Parathyroid adenoma (tissue), 2 donors: Measurements from ENCODE around the gene F13B.

Source experiments
- H2AFZ ChIP-seq: fragments of 300-600 bp; sonication (generic); one replicate; pipeline ENCODE4 v1.7.0; 2017; ENCODE audit warnings: antibody characterized with exemption, mild to moderate bottlenecking
- H3K27ac ChIP-seq: fragments of 300-600 bp; sonication (generic); one replicate; pipeline ENCODE4 v1.7.0; 2017
- H3K27me3 ChIP-seq: fragments of 300-600 bp; sonication (generic); one replicate; pipeline ENCODE4 v1.7.0; 2017; ENCODE audit warnings: low read length; ENCODE audit not compliant: control insufficient read depth, insufficient read depth
- H3K36me3 ChIP-seq: fragments of 300-600 bp; sonication (generic); one replicate; pipeline ENCODE4 v1.7.0; 2017; ENCODE audit warnings: low read length; ENCODE audit not compliant: control insufficient read depth, insufficient read depth
- H3K4me1 ChIP-seq: fragments of 300-600 bp; sonication (generic); one replicate; pipeline ENCODE4 v1.7.0; 2017; ENCODE audit warnings: control low read depth
- H3K4me2 ChIP-seq: fragments of 300-600 bp; sonication (generic); one replicate; pipeline ENCODE4 v1.7.0; 2017; ENCODE audit warnings: low read length
- H3K4me3 ChIP-seq: fragments of 300-600 bp; sonication (generic); one replicate; pipeline ENCODE4 v1.7.0; 2017; ENCODE audit warnings: low read depth, low read length
- H3K79me2 ChIP-seq: fragments of 300-600 bp; sonication (generic); one replicate; pipeline ENCODE4 v1.7.0; 2017; ENCODE audit warnings: control low read depth
- H3K9ac ChIP-seq: fragments of 300-600 bp; sonication (generic); one replicate; pipeline ENCODE4 v1.7.0; 2017; ENCODE audit warnings: mild to moderate bottlenecking
- H3K9me3 ChIP-seq: fragments of 300-600 bp; sonication (generic); one replicate; pipeline ENCODE4 v1.7.0; 2017; ENCODE audit warnings: low read length; ENCODE audit not compliant: control insufficient read depth
- TF ChIP-seq, protein P1 (sequence below): fragments of 300-600 bp; sonication (generic); IDR thresholded peaks from one replicate; pipeline ENCODE4 v1.7.0; 2017; ENCODE audit warnings: antibody characterized with exemption, mild to moderate bottlenecking
- donor health status: primary hyperparathyroidism.

Gene F13B

GRCh38 chr1:197093226-197093885, 26.3 kb upstream of the F13B start:
- no peak overlapping the region for H3K27ac ChIP-seq
- no peaks in the 10 kb centered on the region for H3K9me3 ChIP-seq
- H3K4me2 ChIP-seq = no peak overlapping the region
- no peak overlapping the region for H3K9ac ChIP-seq
- TF ChIP-seq, protein P1, sequence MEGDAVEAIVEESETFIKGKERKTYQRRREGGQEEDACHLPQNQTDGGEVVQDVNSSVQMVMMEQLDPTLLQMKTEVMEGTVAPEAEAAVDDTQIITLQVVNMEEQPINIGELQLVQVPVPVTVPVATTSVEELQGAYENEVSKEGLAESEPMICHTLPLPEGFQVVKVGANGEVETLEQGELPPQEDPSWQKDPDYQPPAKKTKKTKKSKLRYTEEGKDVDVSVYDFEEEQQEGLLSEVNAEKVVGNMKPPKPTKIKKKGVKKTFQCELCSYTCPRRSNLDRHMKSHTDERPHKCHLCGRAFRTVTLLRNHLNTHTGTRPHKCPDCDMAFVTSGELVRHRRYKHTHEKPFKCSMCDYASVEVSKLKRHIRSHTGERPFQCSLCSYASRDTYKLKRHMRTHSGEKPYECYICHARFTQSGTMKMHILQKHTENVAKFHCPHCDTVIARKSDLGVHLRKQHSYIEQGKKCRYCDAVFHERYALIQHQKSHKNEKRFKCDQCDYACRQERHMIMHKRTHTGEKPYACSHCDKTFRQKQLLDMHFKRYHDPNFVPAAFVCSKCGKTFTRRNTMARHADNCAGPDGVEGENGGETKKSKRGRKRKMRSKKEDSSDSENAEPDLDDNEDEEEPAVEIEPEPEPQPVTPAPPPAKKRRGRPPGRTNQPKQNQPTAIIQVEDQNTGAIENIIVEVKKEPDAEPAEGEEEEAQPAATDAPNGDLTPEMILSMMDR = no peak
- no peak overlapping the region for H2AFZ ChIP-seq
- H3K79me2 ChIP-seq = no peaks in the 10 kb centered on the region
- no peaks in the 10 kb centered on the region for H3K4me1 ChIP-seq
- H3K4me3 ChIP-seq = no peak overlapping the region
- H3K36me3 ChIP-seq = no peaks in the 10 kb centered on the region
- no peaks in the 10 kb centered on the region for H3K27me3 ChIP-seq

GRCh38 chr1:197092491-197093023, 25.5 kb upstream of the F13B start:
- H2AFZ ChIP-seq = no peak overlapping the region

DNA sequence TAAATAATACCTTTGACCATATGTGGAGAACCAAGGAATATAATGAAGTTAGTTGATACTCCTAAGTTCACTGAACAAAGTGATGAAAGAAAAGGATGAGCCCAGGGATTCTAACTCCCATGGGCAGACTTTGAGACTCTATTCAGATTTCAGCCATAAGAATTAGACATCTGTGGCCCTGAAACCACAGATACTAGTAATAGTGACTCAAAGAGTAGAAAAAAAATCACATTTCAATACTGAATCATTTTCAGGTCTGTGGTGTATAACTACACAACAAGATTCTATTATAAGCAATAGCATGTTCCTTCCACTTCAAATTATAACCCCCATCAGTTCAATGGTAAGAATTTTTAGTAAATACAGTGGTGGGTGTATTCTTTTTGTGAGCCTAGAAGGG, 16.4 kb upstream of the F13B start:
- Histone ChIP-seq H3K27me3 (no peaks in the 10 kb centered on the region), H3K4me2 (no peak overlapping the region), H2AFZ (no peak overlapping the region), H3K79me2 (no peaks in the 10 kb centered on the region), H3K4me3 (no peak overlapping the region), H3K9me3 (no peaks in the 10 kb centered on the region), H3K9ac (no peak overlapping the region), H3K4me1 (no peaks in the 10 kb centered on the region), H3K36me3 (no peaks in the 10 kb centered on the region), H3K27ac (no peak overlapping the region)
- TF ChIP-seq, protein P1 = no peak

More at GRCh38 chr1:197092491-197093023, 25.5 kb upstream of the F13B start:
- H3K4me3 ChIP-seq = no peak overlapping the region
- no peak overlapping the region for H3K9ac ChIP-seq
- no peaks in the 10 kb centered on the region for H3K79me2 ChIP-seq
- no peak overlapping the region for H3K4me2 ChIP-seq
- TF ChIP-seq, protein P1 = no peak
- H3K36me3 ChIP-seq = no peaks in the 10 kb centered on the region
- H3K27ac ChIP-seq = no peak overlapping the region
- no peaks in the 10 kb centered on the region for H3K27me3 ChIP-seq
- no peaks in the 10 kb centered on the region for H3K9me3 ChIP-seq
- H3K4me1 ChIP-seq = no peaks in the 10 kb centered on the region

- H3K4me2 ChIP-seq = no peak overlapping the region
- no peaks in the 10 kb centered on the region for H3K79me2 ChIP-seq
- H3K9ac ChIP-seq = no peak overlapping the region
- no peaks in the 10 kb centered on the region for H3K4me1 ChIP-seq
- H3K9me3 ChIP-seq = no peaks in the 10 kb centered on the region
- no peak overlapping the region for H3K27ac ChIP-seq
- TF ChIP-seq, protein P1 = no peak
- no peaks in the 10 kb centered on the region for H3K36me3 ChIP-seq
- H3K27me3 ChIP-seq = no peaks in the 10 kb centered on the region
- H2AFZ ChIP-seq = no peak overlapping the region
- H3K4me3 ChIP-seq = no peak overlapping the region
Observed at GRCh38 chr1:197081117-197081753, 14.2 kb upstream of the F13B start.
